NCI-H1048 (cell line): ENCODE results near the gene ESD.

Experiments
- DNase-seq: peaks from one replicate; lab custom pipeline; 2025; lab: John Stamatoyannopoulos, UW

Gene ESD

DNA sequence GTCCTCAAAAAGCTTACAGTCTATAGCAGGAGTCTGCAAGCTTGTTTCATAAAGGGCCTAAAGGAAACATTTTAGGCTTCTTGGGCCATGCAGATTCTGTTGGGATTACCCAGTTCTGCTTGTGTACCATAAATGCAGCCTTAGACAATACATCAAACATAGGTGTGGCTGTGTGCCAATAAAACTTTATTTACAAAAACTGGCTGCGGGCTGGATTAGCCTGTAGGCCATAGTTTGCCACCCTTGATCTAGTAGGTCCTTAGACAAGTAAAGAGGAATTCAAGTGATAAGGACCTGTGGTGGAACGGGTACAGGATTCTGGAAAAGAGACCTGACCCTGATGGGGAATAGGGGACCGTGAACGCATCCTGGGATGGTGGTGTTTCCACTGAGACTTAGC, 51.9 kb downstream of the ESD start:
- DNase-seq = no peak

DNA sequence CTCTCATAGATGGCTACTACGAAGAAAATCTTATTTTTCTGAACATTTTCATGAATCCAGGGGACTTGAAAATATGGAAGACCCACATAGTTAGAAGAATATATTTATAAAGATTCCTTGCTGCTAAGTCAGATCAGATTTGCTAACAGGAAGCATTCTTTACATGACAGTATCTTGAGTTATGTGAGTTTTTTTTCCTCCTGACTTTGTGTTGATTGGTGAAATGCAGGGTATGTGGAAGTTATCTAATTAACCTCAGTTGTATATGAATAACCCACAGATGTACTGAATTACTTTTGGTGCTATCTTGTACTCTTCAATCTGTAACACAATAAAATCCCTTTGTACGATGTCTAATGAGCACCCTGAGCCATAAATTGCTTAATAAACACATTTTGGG, 53.8 kb downstream of the ESD start:
- DNase-seq = no peak

DNA sequence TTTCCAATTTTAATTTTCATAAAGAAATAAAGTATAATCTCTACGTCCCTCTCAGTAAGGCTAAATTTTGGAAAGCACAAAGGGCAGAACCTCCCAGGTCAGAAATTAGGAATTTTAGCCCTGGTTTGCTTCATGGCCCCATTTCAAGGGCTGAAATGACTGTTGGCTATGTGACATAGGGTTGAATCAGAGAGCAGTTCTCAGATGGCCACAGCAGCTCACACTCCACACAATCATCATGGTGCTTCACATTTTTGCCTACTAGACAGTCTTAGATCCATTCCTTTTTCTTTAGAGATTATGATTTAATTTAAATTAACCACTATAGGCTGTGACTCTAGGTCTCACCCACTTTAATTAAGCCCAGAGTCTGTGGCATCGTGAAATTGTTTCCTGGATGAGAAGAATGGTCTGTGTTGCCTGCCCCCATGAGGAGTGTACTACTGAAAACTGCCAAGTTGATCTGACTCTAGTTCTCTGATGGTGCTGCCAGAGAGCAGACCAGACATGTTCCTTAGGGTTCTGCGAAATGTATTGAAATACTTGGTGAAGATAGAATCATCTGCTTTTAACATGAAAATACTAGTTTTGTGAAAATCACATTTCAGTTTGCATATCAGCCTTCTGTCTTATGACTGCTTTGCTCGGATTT, 57.4 kb downstream of the ESD start:
- no peak for DNase-seq

DNA sequence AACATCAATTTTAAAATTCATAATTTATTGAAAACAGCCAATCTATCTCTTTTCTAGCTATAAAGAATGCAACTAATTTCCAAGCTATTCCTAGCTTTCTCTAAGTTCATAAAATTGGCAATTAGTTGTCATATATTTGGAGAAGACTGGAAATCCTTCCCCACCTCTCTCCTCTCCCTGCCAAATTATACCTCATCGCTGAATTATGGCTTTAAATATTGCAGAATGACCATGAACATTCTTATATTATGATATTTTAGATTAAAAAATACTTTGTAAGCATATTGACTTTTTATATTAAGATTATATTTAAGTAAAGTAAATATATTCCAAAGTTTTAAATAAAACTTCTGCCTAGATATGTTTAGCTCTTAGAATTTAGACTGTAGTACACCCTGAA, 58.2 kb downstream of the ESD start:
- no peak for DNase-seq

DNA sequence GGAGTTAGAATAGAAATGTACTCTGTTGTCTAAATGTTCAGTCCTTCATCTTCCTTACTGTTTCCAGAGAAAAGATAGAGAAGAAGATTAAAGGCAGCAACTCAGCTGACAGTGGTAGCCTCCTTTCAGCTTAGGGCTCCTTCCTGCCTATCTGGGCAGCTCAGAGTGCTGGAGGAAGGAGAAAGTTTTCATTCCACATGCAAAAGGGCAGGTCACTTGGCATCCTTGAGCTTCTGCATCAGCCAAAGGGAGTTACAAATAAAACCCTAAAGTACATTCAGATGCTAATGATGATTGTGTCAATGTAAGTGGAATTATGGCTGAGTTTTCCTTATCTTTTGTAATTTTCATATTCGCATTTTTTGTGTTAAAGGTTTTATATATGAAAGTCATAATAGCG, 58.9 kb downstream of the ESD start:
- no peak for DNase-seq

DNA sequence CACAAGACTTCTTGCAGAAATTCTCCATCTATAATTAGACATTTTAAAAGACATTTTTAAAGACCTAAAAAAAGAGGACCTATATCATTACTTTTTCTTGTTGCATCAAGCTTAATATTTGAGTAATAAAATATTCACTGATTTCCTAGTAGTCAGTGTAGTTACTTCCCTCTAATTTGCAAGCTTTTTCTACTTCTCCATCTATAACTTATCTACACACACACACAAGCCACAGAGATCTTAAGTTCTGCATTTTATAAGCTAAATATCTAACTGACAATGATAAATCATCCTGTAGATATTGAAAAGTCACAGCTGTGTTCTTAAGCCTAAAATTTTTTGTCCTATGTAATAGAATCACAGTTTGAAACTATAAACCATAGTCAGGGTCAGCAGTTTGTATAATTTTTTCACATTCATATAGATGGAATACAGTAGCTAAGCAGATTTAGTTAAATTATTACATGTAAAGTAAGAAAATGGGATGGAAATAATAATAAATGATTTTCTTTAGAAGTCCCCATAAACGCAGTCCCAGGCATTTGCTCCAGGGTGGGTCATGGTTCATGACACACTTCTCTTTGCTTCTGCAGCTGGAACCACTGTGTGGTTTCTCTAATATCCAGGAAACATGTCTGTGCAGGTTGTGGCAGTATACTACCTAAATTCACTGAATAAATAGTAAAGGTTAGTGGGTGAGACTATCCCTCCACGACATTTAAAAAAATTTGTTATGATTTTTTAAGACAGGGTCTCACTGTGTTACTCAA, 60.2 kb downstream of the ESD start:
- no peak for DNase-seq

DNA sequence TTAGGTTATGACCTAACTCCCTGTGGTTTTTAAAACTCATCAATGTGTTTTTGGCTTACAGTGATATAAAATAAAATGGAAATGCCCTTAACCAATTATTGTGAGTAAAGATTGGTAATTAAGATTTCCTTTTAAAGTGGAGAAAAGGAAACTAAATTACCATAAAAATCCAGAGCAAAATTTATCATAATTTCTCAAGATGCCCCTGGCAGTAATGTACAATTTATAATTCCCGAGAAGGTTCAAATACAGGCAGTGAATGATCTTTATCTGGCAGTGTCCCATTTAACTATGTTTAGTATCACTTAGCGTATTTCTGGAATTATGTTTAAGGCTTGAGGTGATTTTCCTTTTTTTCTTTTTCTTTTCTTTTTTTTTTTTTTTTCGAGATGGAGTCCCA, 61.5 kb downstream of the ESD start:
- DNase-seq = no peak

DNA sequence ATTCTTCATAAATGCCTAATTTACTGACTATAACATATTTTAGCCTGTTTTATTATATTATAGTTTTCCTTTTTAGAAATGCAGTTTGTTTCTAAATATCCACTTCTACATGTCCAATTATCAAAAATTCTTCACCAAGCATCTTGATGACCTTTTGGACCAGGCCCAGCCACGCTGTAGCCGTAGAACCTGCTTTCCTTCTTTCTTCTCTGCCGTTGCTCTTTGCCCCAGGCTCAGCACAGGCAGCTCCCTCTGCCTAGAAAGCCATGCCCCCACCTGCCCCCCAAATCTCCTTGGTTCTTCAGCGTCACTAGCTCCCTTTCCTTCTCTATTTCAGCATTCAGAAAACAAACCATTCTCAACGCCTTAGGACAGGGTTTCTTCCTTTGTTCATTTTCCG, 65.4 kb downstream of the ESD start:
- DNase-seq = no peak

DNA sequence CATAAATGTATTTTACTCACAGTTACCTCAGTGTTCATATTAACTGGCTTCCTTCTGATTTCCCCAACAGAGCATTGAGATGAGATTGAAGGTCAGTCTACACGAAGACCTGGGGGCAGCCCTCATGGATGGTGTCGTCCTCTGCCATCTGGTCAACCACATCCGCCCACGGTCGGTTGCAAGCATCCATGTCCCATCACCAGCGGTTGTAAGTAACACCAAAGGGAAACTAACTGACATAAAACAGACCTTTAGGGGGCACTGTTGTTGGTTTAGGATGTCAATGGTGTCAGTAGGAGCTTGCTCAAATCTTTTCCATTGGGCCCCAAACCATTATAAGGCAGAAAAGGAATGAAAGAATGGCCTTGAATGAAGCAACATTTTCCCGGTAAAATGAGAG, 68.2 kb downstream of the ESD start:
- no peak for DNase-seq

DNA sequence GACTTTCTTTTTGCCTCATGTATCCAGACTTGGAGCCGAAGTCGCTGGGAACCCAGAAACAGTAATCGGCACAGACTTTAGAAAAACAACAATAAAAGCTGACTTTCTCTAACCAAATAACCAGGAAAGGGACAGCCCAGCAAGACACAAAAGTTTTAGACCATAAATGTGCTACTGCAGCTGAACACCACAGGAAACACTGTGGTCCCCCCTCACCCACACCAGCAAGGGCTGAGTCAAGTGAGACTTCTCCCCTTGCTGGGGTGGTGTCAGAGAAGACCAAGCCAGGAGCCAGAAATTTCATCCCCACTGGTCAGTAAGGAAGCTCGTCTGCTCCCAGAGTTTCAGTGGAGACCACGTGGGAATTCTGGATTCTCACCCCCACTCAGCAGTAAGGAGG, 70.6 kb downstream of the ESD start:
- no peak for DNase-seq
